ENCODE data around the gene THRA.

Gene THRA

DNA sequence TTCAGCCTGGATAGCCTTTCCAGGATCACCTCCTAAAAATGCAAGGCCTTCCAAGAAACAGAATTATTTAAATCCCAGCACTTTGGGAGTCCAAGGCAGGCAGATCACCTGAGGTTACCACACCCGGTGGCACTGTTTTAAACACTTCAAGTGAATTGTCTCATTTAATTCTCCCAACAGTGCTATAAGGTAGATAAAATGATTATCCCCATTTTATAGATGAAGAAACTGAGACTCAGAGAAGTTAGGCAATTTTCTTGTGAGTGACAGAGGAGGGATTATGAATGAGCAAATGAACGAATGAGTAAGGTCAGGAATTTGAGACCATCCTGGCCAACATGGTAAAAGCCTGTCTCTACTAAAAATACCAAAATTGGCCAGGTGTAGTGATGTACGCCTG lies 16.8 kb downstream of the THRA start:
- DNase-seq (ENCODE audit: low read depth in 2 of 3, low spot score in 2 of 3): no peak

DNA sequence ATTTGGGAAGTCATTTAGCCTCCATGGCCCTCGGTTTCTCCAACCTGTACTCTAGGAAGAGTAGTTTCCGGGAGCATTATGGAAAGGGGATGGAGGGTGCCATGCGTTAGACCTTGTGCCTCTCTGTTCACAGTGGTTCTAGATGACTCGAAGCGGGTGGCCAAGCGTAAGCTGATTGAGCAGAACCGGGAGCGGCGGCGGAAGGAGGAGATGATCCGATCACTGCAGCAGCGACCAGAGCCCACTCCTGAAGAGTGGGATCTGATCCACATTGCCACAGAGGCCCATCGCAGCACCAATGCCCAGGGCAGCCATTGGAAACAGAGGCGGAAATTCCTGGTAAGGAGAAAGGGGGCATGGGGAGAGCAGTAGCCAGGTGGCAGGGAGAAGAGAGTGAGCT lies 21.7 kb downstream of the THRA start:
- no peak for DNase-seq (ENCODE audit: low read depth in 2 of 3, low spot score in 2 of 3)

DNA sequence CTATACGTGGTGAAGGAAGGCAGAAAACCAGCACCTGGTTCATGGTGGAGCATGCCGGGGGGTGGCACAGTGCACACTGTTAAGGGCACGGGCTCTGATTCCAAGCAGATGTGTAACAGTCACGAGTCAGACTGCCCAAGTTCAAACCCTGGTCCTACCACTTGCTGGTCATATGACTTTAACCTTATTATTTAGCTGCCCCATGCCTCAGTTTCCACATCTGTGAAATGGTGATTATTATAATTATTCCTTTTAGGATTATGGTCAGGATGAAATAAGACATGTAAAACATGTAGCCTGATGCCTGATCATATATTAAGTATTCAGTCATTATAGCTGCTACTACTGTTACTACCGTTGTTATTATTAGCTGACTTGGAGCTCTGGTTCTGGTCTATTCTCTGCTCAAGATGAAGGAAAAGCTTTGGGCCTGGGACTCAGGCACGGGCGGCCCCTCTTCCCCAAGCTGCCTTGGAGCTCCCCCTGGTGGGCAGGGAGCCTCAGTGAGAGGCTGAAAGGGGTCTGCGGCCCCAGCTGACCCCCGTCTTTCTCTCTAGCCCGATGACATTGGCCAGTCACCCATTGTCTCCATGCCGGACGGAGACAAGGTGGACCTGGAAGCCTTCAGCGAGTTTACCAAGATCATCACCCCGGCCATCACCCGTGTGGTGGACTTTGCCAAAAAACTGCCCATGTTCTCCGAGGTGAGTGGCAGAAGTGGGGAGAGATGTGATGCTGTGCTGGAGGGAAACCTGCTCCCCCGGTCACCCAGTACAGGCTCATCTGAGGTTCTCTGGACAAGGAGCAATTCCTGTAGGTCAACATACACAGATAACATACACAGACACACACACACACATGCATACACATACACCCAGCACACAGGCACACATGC lies 23.6 kb downstream of the THRA start:
- no peak for DNase-seq (ENCODE audit: low read depth in 2 of 3, low spot score in 2 of 3)

GRCh38 chr17:40087049-40087794 lies 24.5 kb downstream of the THRA start:
- no peak for DNase-seq (ENCODE audit: low read depth in 2 of 3, low spot score in 2 of 3)

DNA sequence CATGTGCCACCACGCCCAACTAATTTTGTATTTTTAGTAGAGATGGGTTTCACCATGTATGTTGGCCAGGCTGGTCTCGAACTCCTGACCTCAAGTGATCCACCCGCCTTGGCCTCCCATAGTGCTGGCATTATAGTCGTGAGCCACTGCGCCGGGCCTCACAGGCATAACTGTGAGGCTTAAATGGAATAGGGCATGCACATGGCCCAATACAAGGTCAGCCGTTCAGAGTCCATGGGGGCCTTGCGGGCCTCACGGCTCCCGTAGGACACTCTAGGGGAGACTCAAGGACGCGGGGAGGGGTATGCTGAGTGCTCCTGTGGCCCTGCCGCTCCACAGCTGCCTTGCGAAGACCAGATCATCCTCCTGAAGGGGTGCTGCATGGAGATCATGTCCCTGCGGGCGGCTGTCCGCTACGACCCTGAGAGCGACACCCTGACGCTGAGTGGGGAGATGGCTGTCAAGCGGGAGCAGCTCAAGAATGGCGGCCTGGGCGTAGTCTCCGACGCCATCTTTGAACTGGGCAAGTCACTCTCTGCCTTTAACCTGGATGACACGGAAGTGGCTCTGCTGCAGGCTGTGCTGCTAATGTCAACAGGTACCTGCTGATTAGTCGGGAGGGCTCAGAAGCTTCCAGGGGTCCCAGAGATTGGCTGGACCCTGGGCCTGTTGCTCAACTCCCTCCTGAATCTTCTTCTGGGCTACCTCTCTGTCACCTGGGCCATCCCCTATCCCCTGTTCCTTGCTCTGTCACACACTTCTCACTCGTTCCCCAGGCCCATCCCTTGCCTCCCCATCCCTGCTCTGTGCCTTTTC lies 25.3 kb downstream of the THRA start:
- DNase-seq (ENCODE audit: low read depth in 2 of 3, low spot score in 2 of 3): no peak

DNA sequence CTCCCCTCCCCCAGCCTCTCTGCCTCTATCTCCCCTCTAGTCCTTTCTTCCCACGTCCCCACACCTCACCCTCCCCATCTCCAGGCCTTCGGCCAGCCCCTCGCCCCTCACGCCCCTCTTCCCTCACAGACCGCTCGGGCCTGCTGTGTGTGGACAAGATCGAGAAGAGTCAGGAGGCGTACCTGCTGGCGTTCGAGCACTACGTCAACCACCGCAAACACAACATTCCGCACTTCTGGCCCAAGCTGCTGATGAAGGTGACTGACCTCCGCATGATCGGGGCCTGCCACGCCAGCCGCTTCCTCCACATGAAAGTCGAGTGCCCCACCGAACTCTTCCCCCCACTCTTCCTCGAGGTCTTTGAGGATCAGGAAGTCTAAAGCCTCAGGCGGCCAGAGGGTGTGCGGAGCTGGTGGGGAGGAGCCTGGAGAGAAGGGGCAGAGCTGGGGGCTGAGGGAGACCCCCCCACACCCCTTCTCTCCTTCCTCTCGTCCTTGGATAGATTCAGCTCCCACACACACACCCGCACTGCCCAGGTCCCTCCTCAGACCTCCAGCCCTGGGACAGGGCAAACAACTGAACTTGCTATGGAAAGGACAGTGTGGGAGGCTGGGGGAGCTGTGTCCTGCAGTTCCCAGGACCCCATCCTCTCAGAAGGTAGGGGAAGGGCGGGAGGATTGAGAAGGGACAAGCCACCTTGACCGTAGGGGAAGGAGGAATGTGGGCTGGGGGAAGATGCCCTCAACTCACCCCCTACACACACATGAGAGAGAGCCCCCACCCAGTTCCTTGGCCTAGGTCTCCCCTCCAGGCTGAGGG lies 26.5 kb downstream of the THRA start:
- no peak for DNase-seq (ENCODE audit: low read depth in 2 of 3, low spot score in 2 of 3)

DNA sequence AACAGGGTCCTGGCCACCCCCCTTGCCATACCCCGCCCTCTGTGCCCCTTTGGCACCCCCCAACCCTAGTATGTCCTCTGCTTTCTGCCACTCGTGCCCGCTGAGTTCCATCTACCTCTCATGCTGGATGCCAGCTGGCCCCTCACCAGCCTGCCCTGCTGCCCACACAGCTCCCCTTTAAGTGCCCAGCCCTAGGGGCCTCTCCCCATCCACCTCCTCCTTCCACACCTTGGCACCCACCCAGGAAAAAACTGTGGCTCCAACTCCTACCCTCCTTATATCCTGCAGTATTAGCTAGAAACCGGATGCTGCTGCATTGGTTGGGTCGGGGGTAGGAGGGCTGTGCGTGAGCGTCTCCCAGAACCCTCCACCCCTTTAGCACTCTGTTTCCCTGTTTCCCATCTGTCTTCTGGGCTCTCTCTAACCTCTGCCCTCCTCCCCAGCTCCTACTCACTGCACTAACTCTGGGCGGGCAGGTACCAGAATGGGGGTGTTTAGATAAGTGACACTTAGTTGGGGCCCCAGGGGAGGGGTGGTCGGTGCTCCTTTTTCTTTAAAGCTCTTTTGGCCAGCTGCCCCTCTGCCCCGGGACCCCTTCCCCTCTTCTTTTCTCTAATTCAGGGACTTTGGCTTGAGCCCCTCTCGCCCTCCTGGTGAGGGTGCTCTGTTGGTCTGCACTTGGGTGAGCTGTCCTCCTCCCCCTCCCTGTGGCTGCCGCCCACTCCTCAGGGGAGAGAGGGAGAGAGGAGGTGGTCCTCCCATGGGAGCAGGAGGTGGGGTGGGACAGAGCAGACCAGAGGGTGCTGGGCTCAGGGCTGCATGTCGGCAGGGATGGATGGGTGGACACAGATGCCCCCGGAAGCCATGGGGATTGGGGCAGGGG lies 27.7 kb downstream of the THRA start:
- no peak for DNase-seq (ENCODE audit: low read depth in 2 of 3, low spot score in 2 of 3)

GRCh38 chr17:40091691-40092397 lies 29.1 kb downstream of the THRA start:
- DNase-seq (ENCODE audit: low read depth in 2 of 3, low spot score in 2 of 3): no peak

DNA sequence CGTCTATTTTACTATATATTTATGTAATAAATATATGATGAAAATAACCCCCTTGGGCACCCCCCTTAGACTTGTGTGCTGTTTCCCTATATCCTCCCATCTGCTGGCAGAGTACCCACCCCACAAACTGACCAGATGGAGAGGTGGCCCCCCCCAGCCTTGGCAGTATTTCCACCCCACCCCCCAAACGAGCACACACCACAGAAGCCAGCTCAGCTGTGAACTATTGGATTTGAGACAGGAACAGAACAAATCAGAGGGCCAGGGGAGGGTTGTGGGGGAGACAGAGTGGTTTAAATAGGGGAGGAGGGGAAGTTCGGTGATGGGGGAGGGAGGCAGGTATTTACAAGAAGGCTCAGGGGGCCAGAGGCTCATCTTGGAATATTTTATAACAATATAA lies 29.8 kb downstream of the THRA start:
- DNase-seq (ENCODE audit: low read depth in 2 of 3, low spot score in 2 of 3): no peak

DNA sequence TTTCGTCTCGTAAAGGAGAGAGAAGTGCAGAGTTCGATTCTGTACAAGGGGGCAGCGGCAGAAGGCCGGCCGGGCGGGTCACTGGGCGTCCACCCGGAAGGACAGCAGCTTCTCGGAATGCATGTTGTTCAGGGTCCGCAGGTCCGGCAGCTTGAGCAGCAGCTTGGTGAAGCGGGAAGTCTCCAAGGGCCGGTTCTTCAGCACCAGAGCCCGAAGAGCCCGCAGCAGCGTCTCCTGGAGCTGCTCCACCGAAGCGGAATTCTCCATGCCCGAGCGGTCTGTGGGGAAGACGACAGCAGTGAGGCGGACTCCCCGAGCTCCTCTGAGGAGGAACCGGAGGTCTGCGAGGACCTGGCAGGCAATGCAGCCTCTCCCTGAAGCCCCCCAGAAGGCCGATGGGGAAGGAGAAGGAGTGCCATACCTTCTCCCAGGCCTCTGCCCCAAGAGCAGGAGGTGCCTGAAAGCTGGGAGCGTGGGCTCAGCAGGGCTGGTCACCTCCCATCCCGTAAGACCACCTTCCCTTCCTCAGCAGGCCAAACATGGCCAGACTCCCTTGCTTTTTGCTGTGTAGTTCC lies 30.3 kb downstream of the THRA start:
- no peak for DNase-seq (ENCODE audit: low read depth in 2 of 3, low spot score in 2 of 3)

GRCh38 chr17:40093580-40094201 lies 30.9 kb downstream of the THRA start:
- no peak for DNase-seq (ENCODE audit: low read depth in 2 of 3, low spot score in 2 of 3)

DNA sequence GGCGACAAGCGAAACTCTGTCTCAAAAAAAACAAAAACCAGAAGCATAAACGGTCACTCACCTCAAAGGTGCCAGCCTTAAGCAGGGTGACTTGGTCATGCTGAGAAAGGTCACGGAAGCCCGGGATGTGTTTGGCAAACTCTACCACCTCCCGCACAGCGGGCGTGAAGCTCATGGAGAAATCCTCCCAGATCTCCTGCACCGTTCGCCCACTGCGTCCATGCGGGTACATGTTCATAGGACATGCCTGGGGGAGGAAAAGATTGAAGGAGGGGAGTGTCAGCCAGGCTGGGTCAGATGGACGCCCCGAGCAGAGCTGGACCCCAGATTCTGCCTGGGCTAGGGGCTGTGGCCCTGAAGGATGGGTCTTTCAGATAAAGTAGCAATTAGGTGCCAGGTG lies 32.1 kb downstream of the THRA start:
- no peak for DNase-seq (ENCODE audit: low read depth in 2 of 3, low spot score in 2 of 3)

DNA sequence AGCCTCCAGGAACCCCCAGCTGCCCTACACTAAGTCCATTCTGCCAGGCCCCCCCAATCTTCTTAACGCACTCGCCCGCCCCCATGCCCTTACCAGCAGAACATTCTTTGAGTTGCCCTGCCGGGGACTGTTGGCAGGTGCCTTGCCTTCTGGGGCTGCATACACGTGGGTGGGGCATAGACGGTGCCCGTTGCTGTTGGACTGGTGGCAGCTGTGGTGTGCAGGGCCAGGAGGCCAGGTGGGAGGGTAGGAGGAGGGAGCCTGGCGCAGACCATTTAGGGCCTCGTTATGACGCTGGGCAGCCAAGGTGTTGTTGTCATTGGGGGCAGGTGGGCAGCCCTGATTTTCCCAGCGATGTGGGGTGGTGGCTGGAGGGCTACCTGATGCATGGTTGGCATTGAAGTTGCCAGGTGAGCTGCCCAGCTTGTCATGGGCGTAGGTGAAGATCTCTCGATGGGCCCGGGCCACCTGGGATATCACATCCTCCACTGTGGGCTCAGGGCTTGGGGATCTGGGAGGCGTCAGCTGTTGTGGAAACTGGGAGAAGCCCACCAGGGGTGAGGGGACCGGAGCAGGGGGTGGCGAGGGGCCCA lies 32.7 kb downstream of the THRA start:
- no peak for DNase-seq (ENCODE audit: low read depth in 2 of 3, low spot score in 2 of 3)

DNA sequence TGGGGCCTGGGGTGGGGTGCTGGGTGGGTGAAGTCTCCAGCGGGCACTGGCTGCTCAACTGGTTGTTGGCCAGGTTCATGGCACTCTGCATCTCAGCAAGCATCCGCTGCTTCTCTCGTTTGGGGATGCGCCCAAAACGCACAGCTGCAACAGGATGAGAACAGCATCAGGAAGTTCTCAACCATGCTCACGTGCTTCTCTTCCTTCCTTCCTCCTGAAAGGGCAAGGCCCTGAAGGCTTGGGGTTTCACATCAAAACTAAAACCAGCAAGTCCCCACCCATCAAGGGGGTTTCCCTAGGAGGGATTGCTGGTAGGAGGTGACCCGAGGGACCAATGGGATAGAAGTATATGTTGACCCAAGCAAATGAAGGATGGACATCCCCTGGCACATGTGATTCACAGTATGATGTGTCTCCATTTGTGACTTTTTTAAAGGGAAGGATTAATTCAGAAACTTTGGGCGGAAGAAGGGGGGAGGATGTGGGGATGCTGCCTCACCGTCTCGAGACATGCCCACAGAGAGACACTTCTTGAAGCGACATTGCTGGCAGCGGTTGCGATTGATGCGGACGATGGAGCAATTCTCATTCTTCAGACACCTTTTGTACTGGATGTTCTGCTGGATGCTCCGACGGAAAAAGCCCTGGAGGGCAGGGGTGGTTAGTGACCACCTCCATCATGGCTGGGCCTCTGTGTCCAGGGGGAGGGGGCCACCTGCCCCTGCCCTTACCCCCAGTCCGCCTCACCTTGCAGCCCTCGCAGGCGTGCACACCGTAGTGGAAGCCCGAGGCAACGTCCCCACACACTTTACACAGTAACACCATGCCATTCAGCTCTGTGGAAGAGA lies 33.4 kb downstream of the THRA start:
- DNase-seq (ENCODE audit: low read depth in 2 of 3, low spot score in 2 of 3): peak in 2 of 3 experiments; percentile 53 to 64

DNA sequence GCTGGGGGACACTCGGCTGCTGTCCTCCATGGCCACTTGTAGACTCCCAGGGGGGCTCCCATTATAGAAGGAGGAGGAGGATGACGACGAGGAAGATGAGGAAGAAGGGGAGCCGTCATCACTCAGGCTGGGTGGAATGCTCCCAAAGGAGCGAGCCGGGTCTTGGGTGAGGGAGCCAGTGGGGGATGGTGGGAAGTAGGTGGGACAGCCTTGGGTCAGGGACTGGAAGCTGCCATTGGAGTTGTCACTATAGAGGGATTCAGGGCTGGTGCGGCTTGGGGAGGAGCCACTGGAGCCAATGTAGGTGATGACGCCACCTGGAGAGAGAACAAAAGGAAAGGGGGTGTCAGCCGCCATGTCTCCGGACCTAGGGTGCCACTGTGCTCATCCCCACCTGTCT lies 34.3 kb downstream of the THRA start:
- DNase-seq (ENCODE audit: low read depth in 2 of 3, low spot score in 2 of 3): no peak

DNA sequence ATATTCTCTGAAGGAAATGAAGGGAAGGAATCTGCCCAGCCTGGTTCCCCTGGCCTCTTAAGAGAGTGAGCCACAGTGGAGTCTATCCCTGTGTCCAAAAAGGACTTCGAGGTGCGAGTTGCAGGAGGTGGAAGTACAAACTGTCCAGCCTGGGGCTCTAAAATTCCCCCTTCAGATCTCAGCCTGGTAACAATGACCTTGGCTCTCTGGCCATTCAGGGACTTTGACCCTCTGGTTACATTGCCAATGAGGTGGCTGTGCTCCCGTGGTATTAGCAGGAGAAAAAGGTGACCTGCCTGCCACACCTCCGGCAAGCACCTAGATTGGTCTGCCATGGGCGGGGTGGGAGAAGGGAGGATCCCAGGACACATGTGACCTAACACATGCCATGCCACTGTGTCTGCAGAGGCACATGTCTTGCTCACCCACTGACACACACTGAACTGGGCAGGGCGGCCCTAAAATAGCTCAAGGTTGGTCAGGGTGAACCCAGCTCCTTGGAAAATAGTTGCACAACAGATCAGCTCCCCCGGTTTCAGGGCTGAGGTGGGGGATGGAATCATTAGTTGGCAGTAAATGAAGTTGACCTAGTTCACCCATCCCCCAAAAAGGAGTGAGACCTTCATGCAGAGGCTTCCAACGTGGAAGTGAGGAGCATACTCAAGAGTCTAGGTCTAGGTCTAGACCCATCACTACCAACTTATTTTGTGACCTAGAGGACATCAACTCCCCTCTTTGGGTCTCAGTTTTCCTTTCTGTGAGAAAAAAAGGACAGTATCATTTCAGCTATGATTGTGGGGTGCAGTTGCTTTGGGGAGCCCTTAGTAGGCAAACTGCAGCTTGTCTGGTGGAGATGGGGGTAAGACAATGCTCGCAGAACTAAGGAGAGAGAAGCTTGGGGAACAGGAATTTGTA lies 35.4 kb downstream of the THRA start:
- DNase-seq (ENCODE audit: low read depth in 2 of 3, low spot score in 2 of 3): no peak

Measured in activated CD8-positive, alpha-beta memory T cell treated with anti-CD3 and anti-CD28 coated beads for 48 hours (primary cell).